NOMO-1 treated with DMSO at 0.1 percent for 48 hours (cell line): Measurements from ENCODE around the gene GALNT13.
A peak's percentile ranks its signal among the peaks of the same experiment; 100 is the strongest.
"Not testable (repeated sequence)": the region's sequence is repeated elsewhere in the genome, so short reads cannot be mapped to it uniquely, and the experiment has no call there.

Experiments used
- DNase-seq: peaks from one replicate; lab custom pipeline; 2025; ENCODE audit not compliant: unreplicated experiment; lab: John Stamatoyannopoulos, UW

The GALNT13 gene

GRCh38 chr2:154466226-154466625, 594.5 kb downstream of the GALNT13 start:
- no peak for DNase-seq

- DNase-seq: no peak
Measured at GRCh38 chr2:154470376-154470775, 598.7 kb downstream of the GALNT13 start.

- not testable (repeated sequence) for DNase-seq
Measured at GRCh38 chr2:154471492-154471891, 599.8 kb downstream of the GALNT13 start.

- no peak for DNase-seq
Measured at GRCh38 chr2:154477319-154477718, 605.6 kb downstream of the GALNT13 start.

GRCh38 chr2:154480521-154480920, 608.8 kb downstream of the GALNT13 start:
- DNase-seq: no peak

GRCh38 chr2:154481336-154481735, 609.6 kb downstream of the GALNT13 start:
- DNase-seq: no peak

- peak; percentile 17 for DNase-seq
Measured at GRCh38 chr2:154484338-154485099, 612.8 kb downstream of the GALNT13 start.

- DNase-seq: no peak
Measured at GRCh38 chr2:154488801-154489200, 617.1 kb downstream of the GALNT13 start.

GRCh38 chr2:154489266-154489858, 617.6 kb downstream of the GALNT13 start:
- peak; percentile 59 for DNase-seq

- peak; percentile 6 for DNase-seq
Measured at GRCh38 chr2:154490530-154490929, 618.8 kb downstream of the GALNT13 start.

GRCh38 chr2:154495455-154495868, 623.7 kb downstream of the GALNT13 start:
- DNase-seq: no peak

GRCh38 chr2:154497019-154497418, 625.3 kb downstream of the GALNT13 start:
- no peak for DNase-seq
